ENCODE data around the gene ZNF837. TPM values are rescaled to one million over a fixed set of nuclear protein-coding genes. Genes with fewer than 3 reads are reported as not detected.

The ZNF837 gene
- total RNA-seq, 1 donor from 2014 or later: 0.37 TPM

GRCh38 chr19:58397533-58398037, 16.8 kb upstream of the ZNF837 start:
- DNase-seq: no peak
- no peak for ATAC-seq
- intact Hi-C loops (cut with micrococcal nuclease): no loop called here

GRCh38 chr19:58396691-58397532, 16.1 kb upstream of the ZNF837 start:
- no peak for DNase-seq
- ATAC-seq: no peak
- intact Hi-C loops (cut with micrococcal nuclease): no loop called here

- DNase-seq (no peak), ATAC-seq (no peak)
- intact Hi-C loops (cut with micrococcal nuclease): no loop called here
Measured at GRCh38 chr19:58395979-58396627, 15.3 kb upstream of the ZNF837 start.

- ATAC-seq (peak; percentile 4), DNase-seq (no peak)
- intact Hi-C loops (cut with micrococcal nuclease): no loop called here
Measured at GRCh38 chr19:58395220-58395978, 14.6 kb upstream of the ZNF837 start, which contains the start of gene RNF225. TSS of gene RNF225 (plus strand) at chr19:58395656. CDS start at chr19:58396090, 434 bp downstream.

- ATAC-seq (no peak), DNase-seq (no peak)
- intact Hi-C loops (cut with micrococcal nuclease): no loop called here
Measured at GRCh38 chr19:58394821-58395219, 14.0 kb upstream of the ZNF837 start.

GRCh38 chr19:58393725-58394033, 12.8 kb upstream of the ZNF837 start:
- no peak for ATAC-seq

GRCh38 chr19:58392945-58393724, 12.3 kb upstream of the ZNF837 start:
- intact Hi-C loops (cut with micrococcal nuclease): no loop called here
- ATAC-seq: no peak
- no peak for DNase-seq

More at GRCh38 chr19:58393725-58394033, 12.8 kb upstream of the ZNF837 start:
- DNase-seq: no peak
- intact Hi-C loops (cut with micrococcal nuclease): no loop called here

GRCh38 chr19:58388175-58388526, 7.3 kb upstream of the ZNF837 start:
- ATAC-seq (no peak), DNase-seq (no peak)
- intact Hi-C loops (cut with micrococcal nuclease): no loop called here

GRCh38 chr19:58387338-58388174, 6.7 kb upstream of the ZNF837 start:
- intact Hi-C loops (cut with micrococcal nuclease): no loop called here
- ATAC-seq (no peak), DNase-seq (no peak)

- ATAC-seq: peak; percentile 95
- intact Hi-C loops (cut with micrococcal nuclease): no loop called here
- DNase-seq: peak; percentile 96
Measured at GRCh38 chr19:58386576-58387337, 5.9 kb upstream of the ZNF837 start, which contains the start of gene RPS5. TSS of gene RPS5 (plus strand) at chr19:58387269. CDS start at chr19:58388138, 869 bp downstream.

- intact Hi-C loops (cut with micrococcal nuclease): no loop called here
Measured at GRCh38 chr19:58385891-58386575, 5.2 kb upstream of the ZNF837 start.

GRCh38 chr19:58385313-58385890, 4.6 kb upstream of the ZNF837 start:
- intact Hi-C loops (cut with micrococcal nuclease): no loop called here
- DNase-seq: peak; percentile 28
- no peak for ATAC-seq

More at GRCh38 chr19:58385891-58386575, 5.2 kb upstream of the ZNF837 start:
- peak; percentile 49 for DNase-seq
- peak; percentile 17 for ATAC-seq

- ATAC-seq: no peak
- peak; percentile 21 for DNase-seq
- intact Hi-C loops (cut with micrococcal nuclease): no loop called here
Measured at GRCh38 chr19:58382997-58383603, 2.3 kb upstream of the ZNF837 start.

- no peak for ATAC-seq
- DNase-seq: peak; percentile 49
- intact Hi-C loops (cut with micrococcal nuclease): no loop called here
Measured at GRCh38 chr19:58381460-58382212, 806 bp upstream of the ZNF837 start.

- intact Hi-C loops (cut with micrococcal nuclease): no loop called here
- peak; percentile 11 for DNase-seq
- ATAC-seq: no peak
Measured at GRCh38 chr19:58380037-58380661, 681 bp downstream of the ZNF837 start.

Measured in left ventricle myocardium superior (tissue), 1 donor.